ENCODE data around the gene CHRNB1.
A peak's percentile ranks its signal among the peaks of the same experiment; 100 is the strongest.

The CHRNB1 gene

GRCh38 chr17:7438656-7439460 lies 6.0 kb upstream of the CHRNB1 start:
- DNase-seq = no peak

- DNase-seq = no peak
Observed at GRCh38 chr17:7439462-7440112, 5.3 kb upstream of the CHRNB1 start, which contains the start of gene FGF11. FGF11 (plus strand) TSS chr17:7439512; CDS start chr17:7439621, 109 bp downstream.

- no peak for DNase-seq
Observed at GRCh38 chr17:7440113-7440833, 4.6 kb upstream of the CHRNB1 start.

- peak; percentile 34 for DNase-seq
Observed at GRCh38 chr17:7440834-7441195, 4.0 kb upstream of the CHRNB1 start.

- DNase-seq = no peak
Observed at GRCh38 chr17:7441266-7441665, 3.6 kb upstream of the CHRNB1 start.

- DNase-seq = no peak
Observed at GRCh38 chr17:7442142-7442541, 2.7 kb upstream of the CHRNB1 start.

- peak; percentile 49 for DNase-seq
Observed at GRCh38 chr17:7443499-7444485, 1.1 kb upstream of the CHRNB1 start.

- DNase-seq = no peak
Observed at GRCh38 chr17:7445619-7445968, 733 bp downstream of the CHRNB1 start.

- DNase-seq = no peak
Observed at GRCh38 chr17:7448461-7448860, 3.6 kb downstream of the CHRNB1 start.

- no peak for DNase-seq
Observed at GRCh38 chr17:7459961-7460545, 15.2 kb downstream of the CHRNB1 start.

GRCh38 chr17:7460850-7461660 lies 16.2 kb downstream of the CHRNB1 start:
- no peak for DNase-seq

- no peak for DNase-seq
Observed at GRCh38 chr17:7462474-7463371, 17.9 kb downstream of the CHRNB1 start.

- no peak for DNase-seq
Observed at GRCh38 chr17:7463372-7463846, 18.5 kb downstream of the CHRNB1 start.

- no peak for DNase-seq
Observed at GRCh38 chr17:7464081-7464480, 19.2 kb downstream of the CHRNB1 start.

- no peak for DNase-seq
Observed at GRCh38 chr17:7465597-7466275, 20.9 kb downstream of the CHRNB1 start.

- DNase-seq = no peak
Observed at GRCh38 chr17:7466318-7466638, 21.4 kb downstream of the CHRNB1 start.

- DNase-seq = no peak
Observed at GRCh38 chr17:7466639-7467341, 21.9 kb downstream of the CHRNB1 start.

GRCh38 chr17:7467498-7467897 lies 22.6 kb downstream of the CHRNB1 start:
- DNase-seq = no peak

- no peak for DNase-seq
Observed at GRCh38 chr17:7468290-7468689, 23.4 kb downstream of the CHRNB1 start.

Data from fibroblast of skin of right quadriceps (primary cell).